Hepatocyte (in vitro differentiated cells): ENCODE measurements around the gene TCF7.

ENCODE experiments used
- CTCF ChIP-seq: fragments of 200-600 bp; sonication (generic); IDR thresholded peaks from 2 replicates; pipeline ENCODE4 v1.5.1; 2016; ENCODE audit warnings: antibody characterized with exemption, mild to moderate bottlenecking; ENCODE audit not compliant: poor library complexity
- EZH2 ChIP-seq: fragments of 200-600 bp; sonication (generic); IDR thresholded peaks from 2 replicates; pipeline ENCODE4 v1.6.1; 2016; ENCODE audit warnings: antibody characterized with exemption, mild to moderate bottlenecking, borderline replicate concordance
- EZH2phosphoT487 ChIP-seq: fragments of 200-600 bp; sonication (generic); IDR thresholded peaks from one replicate; pipeline ENCODE4 v1.6.1; 2018; ENCODE audit warnings: antibody characterized with exemption, mild to moderate bottlenecking, low read depth, moderate library complexity; ENCODE audit not compliant: unreplicated experiment, severe bottlenecking

- no peak for TF ChIP-seq CTCF
- no peak for TF ChIP-seq EZH2
- TF ChIP-seq EZH2phosphoT487: no peak
Observed at GRCh38 chr5:134091626-134092121, 22.8 kb upstream of the TCF7 start.
